ENCODE measurements around the gene ANKRD9.

DNA sequence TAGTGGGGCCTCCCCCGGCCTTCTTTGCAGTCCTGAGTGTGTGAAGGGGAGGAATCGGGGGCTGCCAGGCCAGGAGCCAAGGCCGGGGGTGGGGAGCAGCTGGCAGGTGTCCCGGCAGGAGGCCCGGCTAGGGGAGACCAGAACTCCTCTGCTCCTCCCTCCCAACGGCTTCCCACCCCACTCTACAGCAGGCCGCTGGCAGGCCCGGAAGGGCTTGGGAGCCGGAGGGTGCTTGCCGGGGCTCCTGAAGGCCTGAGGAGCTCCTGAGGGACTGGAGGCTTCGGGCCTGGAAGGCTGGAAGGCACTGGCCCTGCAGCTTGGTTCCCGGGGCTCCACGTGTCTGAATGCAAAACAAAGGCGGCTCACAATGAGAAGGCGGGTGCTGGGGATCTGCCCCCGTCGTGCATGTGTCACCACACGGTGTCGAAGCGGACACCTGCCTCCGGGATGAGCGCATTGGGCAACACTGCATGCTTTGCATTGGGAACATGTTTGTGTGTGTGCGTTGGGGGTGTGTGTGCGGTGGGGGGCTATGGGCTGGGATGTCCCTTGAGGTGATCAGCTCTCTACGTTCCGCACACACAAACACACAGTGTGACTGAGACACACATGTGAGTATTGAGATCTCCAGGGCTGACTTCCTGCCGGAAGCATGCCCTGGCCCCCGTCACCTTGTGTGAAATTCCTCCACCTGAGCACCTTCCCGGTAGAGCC lies 30.9 kb upstream of the ANKRD9 start:
- TF ChIP-seq, protein P1, sequence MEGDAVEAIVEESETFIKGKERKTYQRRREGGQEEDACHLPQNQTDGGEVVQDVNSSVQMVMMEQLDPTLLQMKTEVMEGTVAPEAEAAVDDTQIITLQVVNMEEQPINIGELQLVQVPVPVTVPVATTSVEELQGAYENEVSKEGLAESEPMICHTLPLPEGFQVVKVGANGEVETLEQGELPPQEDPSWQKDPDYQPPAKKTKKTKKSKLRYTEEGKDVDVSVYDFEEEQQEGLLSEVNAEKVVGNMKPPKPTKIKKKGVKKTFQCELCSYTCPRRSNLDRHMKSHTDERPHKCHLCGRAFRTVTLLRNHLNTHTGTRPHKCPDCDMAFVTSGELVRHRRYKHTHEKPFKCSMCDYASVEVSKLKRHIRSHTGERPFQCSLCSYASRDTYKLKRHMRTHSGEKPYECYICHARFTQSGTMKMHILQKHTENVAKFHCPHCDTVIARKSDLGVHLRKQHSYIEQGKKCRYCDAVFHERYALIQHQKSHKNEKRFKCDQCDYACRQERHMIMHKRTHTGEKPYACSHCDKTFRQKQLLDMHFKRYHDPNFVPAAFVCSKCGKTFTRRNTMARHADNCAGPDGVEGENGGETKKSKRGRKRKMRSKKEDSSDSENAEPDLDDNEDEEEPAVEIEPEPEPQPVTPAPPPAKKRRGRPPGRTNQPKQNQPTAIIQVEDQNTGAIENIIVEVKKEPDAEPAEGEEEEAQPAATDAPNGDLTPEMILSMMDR (conservative IDR thresholded peaks at IDR 0.05 in 1 of 2, IDR thresholded peaks at IDR 0.05 in 1 of 2; ENCODE audit: low read depth in 1 of 2, low read length in 2 of 2): no peak
- TF ChIP-seq EZH2 (IDR thresholded peaks at IDR 0.05; ENCODE audit: low read length, missing control alignments): no peak

All from fibroblast of lung (primary cell).